PC-3 (cell line): Measurements from ENCODE around the gene SH3BP1. TPM values are rescaled to one million over a fixed set of nuclear protein-coding genes. Genes with fewer than 3 reads are reported as not detected.

ENCODE experiments used
- ATAC-seq: fragments of 200-7000 bp; cut with Tn5 transposase; 2 replicates; pipeline ENCODE4 v1.9.1; 2020; ENCODE audit warnings: mild to moderate bottlenecking, moderate library complexity
- BruUV-seq: library from RNA; stranded (reverse); fragments of 400-500 nt; replicated peaks from 2 replicates; lab custom pipeline; 2021; lab: Mats Ljungman, UMichigan
- CTCF ChIA-PET: fragments of 300-600 bp; sonication (Branson Sonifier 250); formaldehyde crosslinking; loops from one replicate; lab custom pipeline; 2022; ENCODE audit warnings: antibody characterized with exemption; lab: Charles Lee
- POLR2A ChIA-PET: fragments of 300-600 bp; sonication (Branson Sonifier 250); formaldehyde crosslinking; loops from one replicate; lab custom pipeline; 2022; ENCODE audit warnings: antibody characterized with exemption; ENCODE audit not compliant: unreplicated experiment; lab: Charles Lee
- DNase-seq: peaks from one replicate; pipeline ENCODE4 v3.0.0-alpha.2; 2015
- H2AFZ ChIP-seq: fragments of 300-600 bp; sonication (generic); 2 replicates; pipeline ENCODE4 v1.6.0; 2016; ENCODE audit warnings: antibody characterized with exemption, low read length
- H3F3A ChIP-seq: fragments of 300-600 bp; sonication (generic); one replicate; pipeline ENCODE4 v1.6.0; 2017; ENCODE audit warnings: antibody characterized with exemption, low read length, control low read depth, mild to moderate bottlenecking; ENCODE audit not compliant: unreplicated experiment
- H3K27ac ChIP-seq: fragments of 300-600 bp; sonication (generic); 2 replicates; pipeline ENCODE4 v1.5.1; 2016; ENCODE audit warnings: mild to moderate bottlenecking, low read length
- H3K27me3 ChIP-seq: fragments of 300-600 bp; sonication (generic); 2 replicates; pipeline ENCODE4 v1.6.1; 2016; ENCODE audit warnings: low read length, mixed read lengths
- H3K36me3 ChIP-seq: fragments of 300-600 bp; sonication (generic); 2 replicates; pipeline ENCODE4 v1.6.1; 2016; ENCODE audit warnings: low read depth, mixed run types, low read length, mixed read lengths
- H3K4me1 ChIP-seq: fragments of 300-600 bp; sonication (generic); 2 replicates; pipeline ENCODE4 v1.5.1; 2016; ENCODE audit warnings: low read length; ENCODE audit not compliant: insufficient read depth
- H3K4me2 ChIP-seq: fragments of 300-600 bp; sonication (generic); 2 replicates; pipeline ENCODE4 v1.6.0; 2016; ENCODE audit warnings: low read length
- H3K4me3 ChIP-seq: fragments of 300-600 bp; sonication (generic); 2 replicates; pipeline ENCODE4 v1.5.1; 2016; ENCODE audit warnings: mild to moderate bottlenecking, low read length, mixed read lengths
- H3K79me2 ChIP-seq: fragments of 300-600 bp; sonication (generic); 2 replicates; pipeline ENCODE4 v1.6.1; 2017; ENCODE audit warnings: low read length, mixed read lengths
- H3K9ac ChIP-seq: fragments of 300-600 bp; sonication (generic); 2 replicates; pipeline ENCODE4 v1.6.0; 2016; ENCODE audit warnings: mild to moderate bottlenecking, low read length
- H3K9me2 ChIP-seq: fragments of 300-600 bp; sonication (generic); replicated peaks from 2 replicates; pipeline ENCODE4 v1.6.1; 2016; ENCODE audit warnings: mixed run types, low read length, mixed read lengths
- H3K9me3 ChIP-seq: fragments of 300-600 bp; sonication (generic); 2 replicates; pipeline ENCODE4 v1.6.1; 2016; ENCODE audit warnings: low read length, mixed read lengths
- H4K20me1 ChIP-seq: fragments of 300-600 bp; sonication (generic); 2 replicates; pipeline ENCODE4 v1.6.1; 2016; ENCODE audit warnings: low read length, mixed read lengths
- CTCF ChIP-seq: fragments of 300-600 bp; sonication (generic); conservative IDR thresholded peaks from 2 replicates; pipeline ENCODE4 v1.5.1; 2017; ENCODE audit warnings: antibody characterized with exemption, low read depth, mild to moderate bottlenecking, low read length
- EZH2 ChIP-seq: fragments of 300-600 bp; sonication (generic); IDR thresholded peaks from one replicate; pipeline ENCODE4 v1.6.1; 2017; ENCODE audit warnings: antibody characterized with exemption, mild to moderate bottlenecking, low read length; ENCODE audit not compliant: unreplicated experiment
- EZH2phosphoT487 ChIP-seq: fragments of 300-600 bp; sonication (generic); IDR thresholded peaks from 2 replicates; pipeline ENCODE4 v1.6.1; 2018; ENCODE audit warnings: mild to moderate bottlenecking, antibody characterized with exemption, low read length, borderline replicate concordance
- intact Hi-C: fragments of 100-400 bp; cut with micrococcal nuclease; formaldehyde crosslinking; loops from 2 replicates; pipeline ENCODE4 v1.9.0; 2023
- total RNA-seq: library from RNA; depleted of rRNA; stranded (reverse); fragments of >200 nt; gene quantifications from 2 replicates; pipeline ENCODE4 v1.2.3, GENCODE V29; 2014; rRNA removed

The SH3BP1 gene
- total RNA-seq, 1 experiment from 2014 or later, result 18.0 TPM

GRCh38 chr22:37705205-37705604 lies 65.7 kb downstream of the SH3BP1 start:
- no peak overlapping the region for H3K27ac ChIP-seq
- H2AFZ ChIP-seq, result no peak overlapping the region
- H4K20me1 ChIP-seq, result no peaks in the 10 kb centered on the region
- H3K9me2 ChIP-seq, result no peaks in the 10 kb centered on the region
- H3K4me2 ChIP-seq, result no peak overlapping the region
- H3K9me3 ChIP-seq, result no peaks in the 10 kb centered on the region
- DNase-seq, result no peak
- CTCF ChIA-PET, result no interaction called here
- no peaks in the 10 kb centered on the region for H3K79me2 ChIP-seq
- H3K9ac ChIP-seq, result no peak overlapping the region
- TF ChIP-seq CTCF (no peak), EZH2phosphoT487 (no peak), EZH2 (no peak)
- no peak for ATAC-seq
- no peak overlapping the region for H3K4me3 ChIP-seq
- intact Hi-C loops, result no loop called here
- no peaks in the 10 kb centered on the region for H3K36me3 ChIP-seq
- H3K4me1 ChIP-seq, result no peaks in the 10 kb centered on the region
- POLR2A ChIA-PET, result no interaction called here
- BruUV-seq, result no TSS peak
- no peaks in the 10 kb centered on the region for H3K27me3 ChIP-seq
- H3F3A ChIP-seq, result no peaks in the 10 kb centered on the region

Other genes with a start within 250 kb of the SH3BP1 start
- 10.0 and 14.5 TPM in 2 replicates for gene ELFN2, start 212.2 kb upstream of the SH3BP1 start, total RNA-seq
- 1.7 and 2.4 TPM in 2 replicates for gene MFNG, start 153.3 kb upstream of the SH3BP1 start, total RNA-seq
- 20.7 and 26.3 TPM in 2 replicates for gene CARD10, start 120.3 kb upstream of the SH3BP1 start, total RNA-seq
- 43.9 and 47.4 TPM in 2 replicates for gene CDC42EP1, start 79.2 kb upstream of the SH3BP1 start, total RNA-seq
- gene LGALS2, start 59.6 kb upstream of the SH3BP1 start, total RNA-seq, result not detected in 2 replicates
- gene GGA1, start 30.8 kb upstream of the SH3BP1 start, total RNA-seq, result 49.1 and 55.7 TPM in 2 replicates
- 36.9 and 51.3 TPM in 2 replicates for gene PDXP, start 19.1 kb downstream of the SH3BP1 start, total RNA-seq
- gene LGALS1, start 36.0 kb downstream of the SH3BP1 start, total RNA-seq, result 1,612 and 2,325 TPM in 2 replicates
- gene NOL12, start 46.7 kb downstream of the SH3BP1 start, total RNA-seq, result 32.9 and 45.4 TPM in 2 replicates
- 64.5 and 74.8 TPM in 2 replicates for gene TRIOBP, start 57.4 kb downstream of the SH3BP1 start, total RNA-seq
- 26.0 and 33.3 TPM in 2 replicates for gene GCAT, start 168.3 kb downstream of the SH3BP1 start, total RNA-seq
- not detected in 2 replicates for gene GALR3, start 183.7 kb downstream of the SH3BP1 start, total RNA-seq
- gene ANKRD54, start 204.7 kb downstream of the SH3BP1 start, total RNA-seq, result 24.9 and 30.1 TPM in 2 replicates
- gene EIF3L, start 209.8 kb downstream of the SH3BP1 start, total RNA-seq, result 164 and 218 TPM in 2 replicates